Measurements from ENCODE around the gene RIPOR1.
A peak's percentile ranks its signal among the peaks of the same experiment; 100 is the strongest.
"Not testable (repeated sequence)": the region's sequence is repeated elsewhere in the genome, so short reads cannot be mapped to it uniquely, and the experiment has no call there.

The RIPOR1 gene

GRCh38 chr16:67517661-67518423, 10.8 kb upstream of the RIPOR1 start:
- DNase-seq: no peak

GRCh38 chr16:67518676-67519075, 10.0 kb upstream of the RIPOR1 start:
- DNase-seq: no peak

GRCh38 chr16:67519242-67519641, 9.4 kb upstream of the RIPOR1 start:
- DNase-seq: no peak

GRCh38 chr16:67521095-67521804, 7.4 kb upstream of the RIPOR1 start:
- DNase-seq: peak; percentile 75 to 87

- no peak for DNase-seq
These were observed 3.3 kb upstream of the RIPOR1 start for GRCh38 chr16:67525176-67525860.

GRCh38 chr16:67526149-67526791, 2.4 kb upstream of the RIPOR1 start:
- DNase-seq: no peak

GRCh38 chr16:67528870-67529581, 397 bp downstream of the RIPOR1 start:
- no peak for DNase-seq

- DNase-seq: no peak
These were observed 968 bp downstream of the RIPOR1 start for GRCh38 chr16:67529582-67530012.

- DNase-seq: no peak
These were observed 1.6 kb downstream of the RIPOR1 start for GRCh38 chr16:67530013-67530939.

GRCh38 chr16:67531247-67531646, 2.6 kb downstream of the RIPOR1 start:
- DNase-seq: no peak

- no peak for DNase-seq
These were observed 4.5 kb downstream of the RIPOR1 start for GRCh38 chr16:67533024-67533560.

GRCh38 chr16:67533987-67534386, 5.4 kb downstream of the RIPOR1 start:
- DNase-seq: not testable (repeated sequence)

- DNase-seq: no peak
These were observed 5.8 kb downstream of the RIPOR1 start for GRCh38 chr16:67534431-67534830.

- no peak for DNase-seq
These were observed 6.6 kb downstream of the RIPOR1 start for GRCh38 chr16:67535201-67535600.

- no peak for DNase-seq
These were observed 8.6 kb downstream of the RIPOR1 start for GRCh38 chr16:67537270-67537635.

- no peak for DNase-seq
These were observed 9.3 kb downstream of the RIPOR1 start for GRCh38 chr16:67537636-67538591.

- no peak for DNase-seq
These were observed 10.1 kb downstream of the RIPOR1 start for GRCh38 chr16:67538666-67539101.

- DNase-seq: no peak
These were observed 10.6 kb downstream of the RIPOR1 start for GRCh38 chr16:67539271-67539670.

- DNase-seq: no peak
These were observed 11.3 kb downstream of the RIPOR1 start for GRCh38 chr16:67539691-67540635.
